ENCODE measurements around the gene FHAD1. TPM values are rescaled to one million over a fixed set of nuclear protein-coding genes. Genes with fewer than 3 reads are reported as not detected.

FHAD1 gene
- total RNA-seq, 6 experiments from 2014 or later, result 0.06 to 0.53 (median 0.12) TPM; not detected in 3

- Histone ChIP-seq H3K27me3 (peaks cover 0 to 24% of the 10 kb centered on the region in 2 donors), H3K4me3 (no peak overlapping the region), H3K9me3 (no peaks in the 10 kb centered on the region), H3K36me3 (no peaks in the 10 kb centered on the region), H3K27ac (no peak overlapping the region), H3K4me1 (peaks cover 0 to 3% (median 0%) of the 10 kb centered on the region in 4 donors)
- intact Hi-C loops (cut with DNase I), result no loop called here
- DNase-seq (no peak), ATAC-seq (no peak)
- WGBS (ENCODE audit: insufficient coverage, low coverage, low lambda C conversion rate, missing lambda C conversion rate), result 78% methylated on average over 8 of the region's 23 CpGs
- TF ChIP-seq POLR2A (IDR thresholded peaks at IDR 0.05), result no peak
These were observed 31.9 kb upstream of the FHAD1 start for GRCh38 chr1:15215116-15215515.

DNA sequence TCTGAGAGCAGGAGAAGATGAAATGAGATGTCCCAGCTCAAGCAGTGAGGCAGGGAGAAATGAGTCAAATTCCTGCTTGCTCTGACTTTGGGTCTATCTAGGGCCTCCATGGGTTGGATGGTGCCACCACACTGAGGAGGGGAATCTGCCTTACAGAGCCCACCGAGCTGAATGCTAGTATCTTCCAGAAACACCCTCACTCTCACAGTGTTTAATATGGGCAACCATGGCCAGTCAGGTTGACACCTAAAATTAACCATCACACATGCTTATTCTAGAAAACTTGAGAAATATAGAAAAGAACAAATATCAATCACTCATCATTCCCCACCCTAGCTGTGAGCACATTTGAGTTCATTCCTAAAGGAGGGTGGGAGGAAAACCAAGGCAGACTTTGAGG lies 29.4 kb upstream of the FHAD1 start:
- no peak for TF ChIP-seq CTCF (IDR thresholded peaks at IDR 0.05)
- no peak for TF ChIP-seq POLR2A (IDR thresholded peaks at IDR 0.05)
- 70% methylated on average over 1 of the region's 1 CpG for WGBS (ENCODE audit: insufficient coverage, low coverage, low lambda C conversion rate, missing lambda C conversion rate)
- no peaks in the 10 kb centered on the region for H3K36me3 ChIP-seq
- H3K4me3 ChIP-seq, result no peak overlapping the region
- no peak for ATAC-seq
- H3K9me3 ChIP-seq, result no peaks in the 10 kb centered on the region
- H3K27me3 ChIP-seq, result peaks cover 0 to 10% of the 10 kb centered on the region in 2 donors
- peaks cover 0 to 3% (median 0%) of the 10 kb centered on the region in 4 donors for H3K4me1 ChIP-seq
- no peak overlapping the region for H3K27ac ChIP-seq
- intact Hi-C loops (cut with DNase I), result no loop called here
- DNase-seq, result no peak

DNA sequence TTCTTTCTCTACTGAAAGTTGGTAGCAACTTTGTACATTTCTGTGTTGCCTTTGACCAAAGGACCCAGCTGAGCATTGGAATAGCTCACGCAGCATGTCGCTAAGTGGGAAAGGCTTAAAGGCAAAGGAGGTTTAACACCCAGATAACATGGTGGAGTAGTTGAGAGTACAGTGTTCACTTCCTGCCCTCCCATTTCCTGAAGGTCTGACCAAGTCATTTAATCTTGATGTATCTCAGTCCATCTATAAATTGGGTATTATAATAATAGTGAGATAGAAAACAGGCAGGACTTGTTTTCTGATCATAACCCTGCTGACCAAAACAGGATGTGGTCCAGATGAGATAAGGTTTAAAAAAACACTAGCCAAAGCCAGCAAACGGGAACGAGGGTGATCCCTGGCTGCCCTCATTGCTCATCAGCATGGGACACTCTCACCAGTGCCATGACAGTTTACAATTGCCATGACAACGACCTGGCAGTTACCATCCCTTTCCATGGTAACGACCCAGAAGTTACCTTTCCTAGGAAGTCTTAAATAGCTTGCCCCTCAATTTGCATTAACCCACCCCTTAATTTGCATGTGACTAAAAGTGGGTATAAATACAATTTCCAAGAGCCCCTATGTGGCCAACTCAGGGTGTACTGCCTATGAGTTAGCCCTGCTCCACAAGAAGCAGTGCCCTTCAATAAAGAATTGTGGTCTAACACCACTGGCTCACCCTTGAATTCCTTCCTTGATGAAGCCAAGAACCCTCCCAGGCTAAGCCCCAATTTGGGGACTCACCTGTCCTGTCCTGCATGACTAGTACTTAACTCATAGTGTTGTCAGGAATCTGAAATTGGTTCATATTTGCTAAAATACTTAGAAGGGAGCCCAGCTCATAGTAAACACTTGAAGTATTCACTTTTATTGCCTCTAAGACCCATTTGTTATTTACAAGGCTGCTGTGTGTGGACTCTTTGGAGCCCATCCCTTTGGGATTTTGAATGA lies 28.4 kb upstream of the FHAD1 start:
- Histone ChIP-seq H3K36me3 (no peaks in the 10 kb centered on the region), H3K4me3 (no peak overlapping the region), H3K27ac (no peak overlapping the region), H3K4me1 (peaks cover 0 to 3% (median 0%) of the 10 kb centered on the region in 4 donors), H3K9me3 (no peaks in the 10 kb centered on the region), H3K27me3 (peaks cover 0 to 10% of the 10 kb centered on the region in 2 donors)
- TF ChIP-seq POLR2A (IDR thresholded peaks at IDR 0.05), result no peak
- no peak for TF ChIP-seq CTCF (IDR thresholded peaks at IDR 0.05)
- no peak for DNase-seq
- WGBS (ENCODE audit: insufficient coverage, low coverage, low lambda C conversion rate, missing lambda C conversion rate), result 45% methylated on average over 6 of the region's 6 CpGs
- intact Hi-C loops (cut with DNase I), result no loop called here
- peak; percentile 62 to 81 (median 70) for ATAC-seq

- no peak overlapping the region for H3K27ac ChIP-seq
- no peaks in the 10 kb centered on the region for H3K36me3 ChIP-seq
- DNase-seq (no peak), ATAC-seq (no peak)
- H3K4me3 ChIP-seq, result no peak overlapping the region
- H3K9me3 ChIP-seq, result no peaks in the 10 kb centered on the region
- 92% methylated on average over 6 of the region's 22 CpGs for WGBS (ENCODE audit: insufficient coverage, low coverage, low lambda C conversion rate, missing lambda C conversion rate)
- intact Hi-C loops (cut with DNase I), result no loop called here
- H3K4me1 ChIP-seq, result peaks cover 0 to 3% (median 0%) of the 10 kb centered on the region in 4 donors
- H3K27me3 ChIP-seq, result peaks cover 0 to 10% of the 10 kb centered on the region in 2 donors
- no peak for TF ChIP-seq POLR2A (IDR thresholded peaks at IDR 0.05)
- no peak for TF ChIP-seq CTCF (IDR thresholded peaks at IDR 0.05)
These were observed 27.6 kb upstream of the FHAD1 start for GRCh38 chr1:15219280-15220023.

Measured in right lobe of liver (tissue), 6 donors.